GM18870 (cell line): Measurements from ENCODE around the gene DCAF8.

ENCODE experiments used
- ATAC-seq: cut with Tn5 transposase; IDR thresholded peaks from one replicate; pipeline ENCODE4 v1.9.1; 2021; ENCODE audit warnings: moderate library complexity; ENCODE audit not compliant: unreplicated experiment

The DCAF8 gene

DNA sequence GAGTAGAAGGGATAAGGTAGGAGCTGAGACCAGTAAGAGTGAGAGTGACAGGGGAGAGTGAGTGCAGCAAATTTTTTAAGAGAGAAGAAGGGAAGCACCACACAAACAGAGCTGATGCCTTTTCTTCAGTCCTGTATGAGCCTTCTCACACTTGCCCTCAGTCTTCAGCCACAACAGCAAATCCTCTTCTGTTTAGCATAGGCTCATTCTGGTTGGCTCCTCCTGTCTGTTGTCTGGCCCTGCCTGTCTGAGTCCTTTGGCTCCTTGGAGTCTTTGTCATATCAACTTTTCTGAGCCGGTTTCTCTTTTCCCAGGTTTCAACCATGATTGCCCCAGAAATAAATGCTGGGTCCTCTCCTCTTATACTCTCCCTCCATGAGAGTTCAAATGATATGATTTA, 84.7 kb downstream of the DCAF8 start:
- no peak for ATAC-seq

- no peak for ATAC-seq
Measured at GRCh38 chr1:160177231-160177630, 85.1 kb downstream of the DCAF8 start.

DNA sequence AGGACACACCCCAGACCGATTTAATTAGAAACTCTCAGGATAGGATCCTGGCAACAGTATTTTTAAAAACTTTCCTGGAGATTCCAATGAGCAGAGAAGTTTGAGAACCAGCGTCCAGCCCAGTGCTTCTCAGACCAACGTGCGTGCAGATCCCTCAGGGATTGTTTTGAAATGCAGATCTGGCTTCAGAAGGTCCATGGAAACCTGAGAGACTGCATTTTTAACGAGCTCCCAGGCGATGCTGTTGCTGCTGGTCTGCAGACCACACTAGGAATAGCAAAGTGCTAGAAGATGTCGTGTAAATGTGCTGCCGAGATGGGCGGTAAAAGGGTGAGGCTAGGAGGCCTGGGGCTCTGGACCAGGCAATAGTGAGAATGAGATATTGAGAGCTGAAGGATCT, 90.4 kb downstream of the DCAF8 start:
- no peak for ATAC-seq

- no peak for ATAC-seq
Measured at GRCh38 chr1:160171354-160171753, 91.0 kb downstream of the DCAF8 start.

GRCh38 chr1:160169553-160170399, 92.6 kb downstream of the DCAF8 start:
- ATAC-seq: peak; percentile 56

DNA sequence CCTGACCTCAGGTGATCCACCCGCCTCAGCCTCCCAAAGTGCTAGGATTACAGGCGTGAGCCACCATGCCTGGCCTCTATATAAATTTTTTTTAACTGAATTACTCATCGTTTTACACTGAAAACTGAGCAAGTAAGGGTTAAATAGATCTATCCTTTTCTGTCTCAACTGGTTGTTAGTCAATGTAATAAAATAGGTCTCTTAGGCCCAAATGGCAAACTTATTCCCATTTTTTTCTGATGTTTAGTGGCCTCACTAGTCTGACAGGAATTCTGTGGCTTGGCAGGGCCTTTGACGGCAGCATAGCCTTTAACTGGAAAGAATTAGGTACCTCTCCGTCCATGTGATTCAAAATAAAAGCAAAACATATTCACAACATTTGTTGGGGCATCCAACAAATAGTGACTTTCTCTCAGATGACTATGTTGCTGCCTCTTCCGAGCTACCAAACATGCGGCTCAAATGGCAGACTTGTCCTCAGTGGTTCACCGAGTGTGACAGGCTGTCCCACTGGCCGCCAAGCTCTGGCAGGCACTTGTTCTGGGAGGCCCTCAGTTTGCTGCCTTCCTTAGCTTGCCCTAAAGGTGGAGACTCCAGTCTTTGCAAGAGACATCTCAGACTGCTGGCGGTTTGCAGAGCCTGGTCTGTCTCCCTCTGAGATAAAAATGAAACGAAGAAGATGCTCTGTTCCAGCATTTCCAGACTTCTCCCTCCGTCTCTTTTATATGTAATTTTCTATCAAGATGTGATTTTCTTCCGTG, 93.6 kb downstream of the DCAF8 start:
- ATAC-seq: no peak

GRCh38 chr1:160168016-160168415, 94.3 kb downstream of the DCAF8 start:
- no peak for ATAC-seq

- no peak for ATAC-seq
Measured at GRCh38 chr1:160167580-160167979, 94.8 kb downstream of the DCAF8 start.

DNA sequence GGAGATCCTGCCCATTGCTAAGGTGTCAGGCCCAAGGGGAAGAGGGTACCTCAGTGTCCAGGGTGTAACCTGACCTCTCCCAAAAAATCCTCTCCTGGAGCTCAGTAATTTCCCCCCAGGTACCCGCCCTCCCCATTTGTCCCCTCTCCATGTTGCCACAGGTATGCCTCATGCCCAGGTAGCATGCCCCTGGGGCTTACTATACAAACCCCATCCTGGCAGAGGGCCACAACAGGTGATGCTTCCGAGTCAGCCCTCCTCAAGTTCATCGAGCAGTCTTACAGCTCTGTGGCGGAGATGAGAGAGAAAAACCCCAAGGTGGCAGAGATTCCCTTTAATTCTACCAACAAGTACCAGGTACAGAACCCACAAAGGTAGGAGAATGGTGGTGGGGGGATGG, 95.3 kb downstream of the DCAF8 start:
- no peak for ATAC-seq

GRCh38 chr1:160166166-160166868, 96.0 kb downstream of the DCAF8 start:
- ATAC-seq: no peak
